ENCODE measurements around the gene PDXP. TPM values are rescaled to one million over a fixed set of nuclear protein-coding genes. Genes with fewer than 3 reads are reported as not detected.

Gene PDXP
- total and polyA plus RNA-seq, 2 of the 13 experiments (the other 11 are each of a cell fraction or from before 2014, with no cell fraction given): 58.2 to 70.6 TPM

- Histone ChIP-seq H3K9ac (ENCODE audit: insufficient read depth, low read depth, low read length) (0 out of 2 replicates have a peak overlapping the region, but pooled peaks have one; percentile 25), H3K27me3 (ENCODE audit: control insufficient read depth in 1 of 2, insufficient read depth in 2 of 2, low read length in 2 of 2) (no peaks in the 10 kb centered on the region; a peak in 1 of 5 replicates), H3K79me2 (ENCODE audit: insufficient read depth, low read length) (peaks cover 65% of the 10 kb centered on the region), H3K9me3 (ENCODE audit: low read length) (no peaks in the 10 kb centered on the region), H3K4me2 (ENCODE audit: low read depth, low read length) (peak overlapping the region; percentile 44), H4K20me1 (ENCODE audit: insufficient read depth, low read length) (peaks cover 59% of the 10 kb centered on the region), H3K4me1 (ENCODE audit: insufficient read depth, low read length) (peaks cover 64% of the 10 kb centered on the region), H2AFZ (ENCODE audit: low read length) (no peak overlapping the region), H3K36me3 (replicated peaks in 1 of 2; ENCODE audit: control insufficient read depth in 1 of 2, insufficient read depth in 2 of 2, low read length in 2 of 2) (peaks cover 17 to 29% of the 10 kb centered on the region in 2 experiments), H3K27ac (ENCODE audit: extremely low read length, insufficient read depth, low read length) (peak overlapping the region; percentile 41), H3K4me3 (replicated peaks in 1 of 3; ENCODE audit: insufficient read depth in 1 of 3, low read depth in 2 of 3, low read length in 3 of 3) (peak overlapping the region in 1 of 3 experiments; percentile 97; a peak in 1 of 6 replicates)
- ChIA-PET POLR2A (interaction anchor here (0.6 to 11.2 kb wide), 16 partner anchors 9 to 148 kb away, joined by 3 to 242 read pairs (median 4); partner anchors contain the start of genes GGA1, LGALS1, NOL12 and SH3BP1), CTCF (ENCODE audit: low intra/inter-chr PET ratio, low total read pairs) (interaction anchor here (1.9 kb wide), 1 partner anchor 20 kb away, joined by 7 read pairs; no protein-coding TSS in a partner anchor)
- no peak for DNase-seq (ENCODE audit: low spot score)
- no peak for ATAC-seq
- BruUV-seq (replicated peaks): no TSS peak
- no peak for FAIRE-seq
- in situ Hi-C loops (cut with HindIII; ENCODE audit: extremely low pct_ligation_motif_present, low pct_unique_long_range_greater_than_20kb): no loop called here
- 53% methylated on average over 5 of the region's 5 CpGs for WGBS (ENCODE audit: low lambda C conversion rate)
- TF ChIP-seq, protein P1, sequence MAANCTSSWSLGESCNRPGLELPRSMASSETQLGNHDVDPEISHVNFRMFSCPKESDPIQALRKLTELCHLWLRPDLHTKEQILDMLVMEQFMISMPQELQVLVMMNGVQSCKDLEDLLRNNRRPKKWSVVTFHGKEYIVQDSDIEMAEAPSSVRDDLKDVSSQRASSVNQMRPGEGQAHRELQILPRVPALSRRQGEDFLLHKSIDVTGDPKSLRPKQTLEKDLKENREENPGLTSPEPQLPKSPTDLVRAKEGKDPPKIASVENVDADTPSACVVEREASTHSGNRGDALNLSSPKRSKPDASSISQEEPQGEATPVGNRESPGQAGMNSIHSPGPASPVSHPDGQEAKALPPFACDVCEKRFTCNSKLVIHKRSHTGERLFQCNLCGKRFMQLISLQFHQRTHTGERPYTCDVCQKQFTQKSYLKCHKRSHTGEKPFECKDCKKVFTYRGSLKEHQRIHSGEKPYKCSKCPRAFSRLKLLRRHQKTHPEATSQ (CRISPR knock-in tag; IDR thresholded peaks at IDR 0.05; ENCODE audit: borderline replicate concordance): no peak
- TF ChIP-seq AKAP8 (CRISPR knock-in tag; IDR thresholded peaks at IDR 0.05): 0 out of 2 replicates have a peak, but pooled peaks have one; percentile 13
- TF ChIP-seq ZSCAN22 (CRISPR knock-in tag; IDR thresholded peaks at IDR 0.05): 0 out of 2 replicates have a peak, but pooled peaks have one; percentile 28
- intact Hi-C loops (cut with micrococcal nuclease; ENCODE audit: unreplicated experiment): no loop called here
Observed at GRCh38 chr22:37662039-37662438, 3.5 kb downstream of the PDXP start.

GRCh38 chr22:37663521-37664140, 5.1 kb downstream of the PDXP start:
- DNase-seq (ENCODE audit: low spot score): no peak
- in situ Hi-C loops (cut with HindIII; ENCODE audit: extremely low pct_ligation_motif_present, low pct_unique_long_range_greater_than_20kb): no loop called here
- Histone ChIP-seq H3K4me3 (replicated peaks in 1 of 3; ENCODE audit: insufficient read depth in 1 of 3, low read depth in 2 of 3, low read length in 3 of 3) (no peak overlapping the region), H3K9me3 (ENCODE audit: low read length) (no peaks in the 10 kb centered on the region), H3K4me1 (ENCODE audit: insufficient read depth, low read length) (peaks cover 68% of the 10 kb centered on the region), H2AFZ (ENCODE audit: low read length) (no peak overlapping the region), H3K9ac (ENCODE audit: insufficient read depth, low read depth, low read length) (no peak overlapping the region), H3K27me3 (ENCODE audit: control insufficient read depth in 1 of 2, insufficient read depth in 2 of 2, low read length in 2 of 2) (no peaks in the 10 kb centered on the region; a peak in 1 of 5 replicates), H3K36me3 (replicated peaks in 1 of 2; ENCODE audit: control insufficient read depth in 1 of 2, insufficient read depth in 2 of 2, low read length in 2 of 2) (peaks cover 17 to 29% of the 10 kb centered on the region in 2 experiments), H3K27ac (ENCODE audit: extremely low read length, insufficient read depth, low read length) (no peak overlapping the region), H3K79me2 (ENCODE audit: insufficient read depth, low read length) (peaks cover 63% of the 10 kb centered on the region), H4K20me1 (ENCODE audit: insufficient read depth, low read length) (peaks cover 59% of the 10 kb centered on the region), H3K4me2 (ENCODE audit: low read depth, low read length) (no peak overlapping the region)
- TF ChIP-seq, protein P2, sequence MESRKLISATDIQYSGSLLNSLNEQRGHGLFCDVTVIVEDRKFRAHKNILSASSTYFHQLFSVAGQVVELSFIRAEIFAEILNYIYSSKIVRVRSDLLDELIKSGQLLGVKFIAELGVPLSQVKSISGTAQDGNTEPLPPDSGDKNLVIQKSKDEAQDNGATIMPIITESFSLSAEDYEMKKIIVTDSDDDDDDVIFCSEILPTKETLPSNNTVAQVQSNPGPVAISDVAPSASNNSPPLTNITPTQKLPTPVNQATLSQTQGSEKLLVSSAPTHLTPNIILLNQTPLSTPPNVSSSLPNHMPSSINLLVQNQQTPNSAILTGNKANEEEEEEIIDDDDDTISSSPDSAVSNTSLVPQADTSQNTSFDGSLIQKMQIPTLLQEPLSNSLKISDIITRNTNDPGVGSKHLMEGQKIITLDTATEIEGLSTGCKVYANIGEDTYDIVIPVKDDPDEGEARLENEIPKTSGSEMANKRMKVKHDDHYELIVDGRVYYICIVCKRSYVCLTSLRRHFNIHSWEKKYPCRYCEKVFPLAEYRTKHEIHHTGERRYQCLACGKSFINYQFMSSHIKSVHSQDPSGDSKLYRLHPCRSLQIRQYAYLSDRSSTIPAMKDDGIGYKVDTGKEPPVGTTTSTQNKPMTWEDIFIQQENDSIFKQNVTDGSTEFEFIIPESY (CRISPR knock-in tag; IDR thresholded peaks at IDR 0.05): peak; percentile 55; the same call in 1 of the 2 replicates
- TF ChIP-seq PHF20 (CRISPR knock-in tag; IDR thresholded peaks at IDR 0.05) (no peak), PLRG1 (conservative IDR thresholded peaks at IDR 0.05) (no peak)
- intact Hi-C loops (cut with micrococcal nuclease; ENCODE audit: unreplicated experiment): no loop called here
- FAIRE-seq: no peak
- 91% methylated on average over 16 of the region's 16 CpGs for WGBS (ENCODE audit: low lambda C conversion rate)
- CTCF ChIA-PET (ENCODE audit: low intra/inter-chr PET ratio, low total read pairs): no interaction called here
- no peak for ATAC-seq
- POLR2A ChIA-PET: interaction anchor here (1.5 to 11.2 kb wide), 3 partner anchors 12 to 26 kb away, joined by 3 to 242 read pairs (median 120); partner anchors contain the start of genes LGALS1 and SH3BP1
- BruUV-seq (replicated peaks): no TSS peak

Data from HepG2 (cell line).